Mammary epithelial cell (primary cell): ENCODE data around the gene MAPRE3.

ENCODE experiments used
- CTCF ChIP-seq, 2 donors: IDR thresholded peaks in 1 of 2; conservative IDR thresholded peaks in 1 of 2; 2 replicates each; pipeline ENCODE4 v1.5.1; 2011 to 2012; ENCODE audit warnings: inconsistent platforms in 2 of 2, low read length in 2 of 2, mild to moderate bottlenecking in 2 of 2, control low read depth in 1 of 2, low read depth in 1 of 2; ENCODE audit not compliant: insufficient read depth in 1 of 2; ENCODE audit errors: extremely low read depth in 1 of 2
- EZH2 ChIP-seq: IDR thresholded peaks from 2 replicates; pipeline ENCODE4 v1.6.1; 2012; ENCODE audit warnings: low read length, inconsistent platforms, borderline replicate concordance

- TF ChIP-seq CTCF (conservative IDR thresholded peaks at IDR 0.05 in 1 of 2, IDR thresholded peaks at IDR 0.05 in 1 of 2; ENCODE audit: extremely low read depth in 1 of 2, insufficient read depth in 1 of 2, low read depth in 1 of 2, low read length in 2 of 2) = no peak
- no peak for TF ChIP-seq EZH2
These were observed 79.2 kb downstream of the MAPRE3 start for GRCh38 chr2:27049422-27050280.
